A549 (cell line): ENCODE results near the gene ZNF860. TPM values are rescaled to one million over a fixed set of nuclear protein-coding genes. Genes with fewer than 3 reads are reported as not detected.
"Not testable (repeated sequence)": the region's sequence is repeated elsewhere in the genome, so short reads cannot be mapped to it uniquely, and the experiment has no call there.

Source experiments
- ATAC-seq, 2 experiments: fragments of 200-7000 bp in 1 of 2; fragments of >200 bp in 1 of 2; cut with Nextera tagmentation in 1 of 2; cut with Tn5 transposase in 1 of 2; 3 replicates each; pipeline versions ENCODE4 v1.8.0 to v1.9.1; 2018 to 2020; ENCODE audit warnings: mild to moderate bottlenecking in 1 of 2, moderate library complexity in 1 of 2
- CTCF ChIA-PET: fragments of 300-600 bp; sonication (Branson Sonifier 250); formaldehyde crosslinking; extraction: SDS; loops from one replicate; lab custom pipeline; 2021; ENCODE audit warnings: antibody characterized with exemption, inconsistent platforms; lab: Yijun Ruan, JAX
- POLR2A ChIA-PET: fragments of 350-600 bp; formaldehyde crosslinking; extraction: SDS; loops from one replicate; lab custom pipeline; 2021; ENCODE audit warnings: antibody characterized with exemption, inconsistent platforms; lab: Yijun Ruan, JAX
- DNase-seq, 2 experiments: peaks; one replicate each; pipeline versions ENCODE4 v3.0.0 to v3.0.0-alpha.2; 2011 to 2016; ENCODE audit warnings: low read depth in 1 of 2, low spot score in 1 of 2
- FAIRE-seq: peaks from 2 replicates; lab custom pipeline; 2011; peaks lifted over from hg19 to GRCh38; lab: Jason Lieb, UNC
- H3K27ac ChIP-seq, 2 experiments: fragments of >200 bp; sonication (Bioruptor Twin); formaldehyde crosslinking; 3 replicates each; pipeline ENCODE4 v1.5.1; 2016 to 2017
- H3K4me1 ChIP-seq: fragments of >200 bp; sonication (Bioruptor Twin); formaldehyde crosslinking; 3 replicates; pipeline ENCODE4 v1.6.1; 2016
- H3K4me2 ChIP-seq: fragments of >200 bp; sonication (Bioruptor Twin); formaldehyde crosslinking; 3 replicates; pipeline ENCODE4 v1.6.1; 2016
- H3K4me3 ChIP-seq: fragments of >200 bp; sonication (Bioruptor Twin); formaldehyde crosslinking; 3 replicates; pipeline ENCODE4 v1.5.1; 2016
- H3K9me3 ChIP-seq: fragments of >200 bp; sonication (Bioruptor Twin); formaldehyde crosslinking; 3 replicates; pipeline ENCODE4 v1.6.1; 2016
- ATOH8 ChIP-seq: fragments of 250-450 bp; sonication (Bioruptor Pico); IDR thresholded peaks from 2 replicates; pipeline ENCODE4 v1.5.0; 2020; ENCODE audit warnings: low read depth, mild to moderate bottlenecking, moderate library complexity
- CBX2 ChIP-seq: fragments of 200-600 bp; sonication (generic); IDR thresholded peaks from 2 replicates; pipeline ENCODE4 v1.6.1; 2016; ENCODE audit warnings: low read depth, mild to moderate bottlenecking, borderline replicate concordance
- CBX8 ChIP-seq: fragments of 200-600 bp; sonication (generic); IDR thresholded peaks from 2 replicates; pipeline ENCODE4 v1.6.1; 2016
- CEBPB ChIP-seq, 2 experiments: fragments of >200 bp in 1 of 2; sonication (Bioruptor Twin) in 1 of 2; formaldehyde crosslinking in 1 of 2; IDR thresholded peaks; 2 replicates each; pipeline ENCODE4 v1.6.1; 2012 to 2016
- CHD2 ChIP-seq: fragments of 150-350 bp; IDR thresholded peaks from 2 replicates; pipeline ENCODE4 v1.6.1; 2014; ENCODE audit warnings: low read length; ENCODE audit not compliant: partially characterized antibody
- CHD4 ChIP-seq: fragments of 200-600 bp; sonication (generic); IDR thresholded peaks from 2 replicates; pipeline ENCODE4 v1.6.1; 2016; ENCODE audit warnings: antibody characterized with exemption, mild to moderate bottlenecking, borderline replicate concordance
- EHMT2 ChIP-seq: fragments of 200-600 bp; sonication (generic); IDR thresholded peaks from 2 replicates; pipeline ENCODE4 v1.6.1; 2016; ENCODE audit warnings: antibody characterized with exemption, low read depth, mild to moderate bottlenecking, moderate library complexity
- EP300 ChIP-seq, 2 experiments: fragments of >200 bp; sonication (Bioruptor Twin); formaldehyde crosslinking; IDR thresholded peaks; 2 replicates in 1 of 2; 3 replicates in 1 of 2; pipeline ENCODE4 v1.6.1; 2016 to 2017
- ESRRA ChIP-seq: fragments of 150-350 bp; IDR thresholded peaks from 2 replicates; pipeline ENCODE4 v1.6.1; 2014; ENCODE audit warnings: mild to moderate bottlenecking, low read length, borderline replicate concordance
- HDAC2 ChIP-seq: fragments of 200-600 bp; sonication (generic); IDR thresholded peaks from 2 replicates; pipeline ENCODE4 v1.6.1; 2016
- HOXA7 ChIP-seq: fragments of 250-450 bp; sonication (Bioruptor Pico); IDR thresholded peaks from 2 replicates; pipeline ENCODE4 v1.5.0; 2020; ENCODE audit warnings: mild to moderate bottlenecking, moderate library complexity
- HOXB13 ChIP-seq: fragments of 250-450 bp; sonication (Bioruptor Pico); IDR thresholded peaks from 2 replicates; pipeline ENCODE4 v1.5.0; 2020; ENCODE audit warnings: low read depth, mild to moderate bottlenecking, moderate library complexity
- JUN ChIP-seq, 2 experiments: fragments of >200 bp; sonication (Bioruptor Twin); formaldehyde crosslinking; IDR thresholded peaks; 2 replicates in 1 of 2; 3 replicates in 1 of 2; pipeline ENCODE4 v1.6.1; 2016 to 2017
- JUNB ChIP-seq: fragments of >200 bp; sonication (Bioruptor Twin); formaldehyde crosslinking; IDR thresholded peaks from 2 replicates; pipeline ENCODE4 v1.6.1; 2016
- KDM5A ChIP-seq: fragments of 200-600 bp; sonication (generic); IDR thresholded peaks from 2 replicates; pipeline ENCODE4 v1.6.1; 2016; ENCODE audit warnings: antibody characterized with exemption, mild to moderate bottlenecking
- MAFK ChIP-seq: fragments of 450-650 bp; IDR thresholded peaks from 2 replicates; pipeline ENCODE4 v1.6.1; 2014; ENCODE audit not compliant: partially characterized antibody
- MYC ChIP-seq: IDR thresholded peaks from 2 replicates; pipeline ENCODE4 v1.6.1; 2012; ENCODE audit warnings: mild to moderate bottlenecking, inconsistent platforms, low read length, improper control_type of control experiment, borderline replicate concordance
- NFE2L2 ChIP-seq: fragments of 150-350 bp; conservative IDR thresholded peaks from 2 replicates; pipeline ENCODE4 v1.6.1; 2014; ENCODE audit warnings: low read length
- NR3C1 ChIP-seq: fragments of >200 bp; sonication (Bioruptor Twin); formaldehyde crosslinking; IDR thresholded peaks from 3 replicates; pipeline ENCODE4 v1.6.1; 2017
- PBX3 ChIP-seq: IDR thresholded peaks from 2 replicates; pipeline ENCODE4 v1.6.1; 2012
- PHF8 ChIP-seq: fragments of 200-600 bp; sonication (generic); IDR thresholded peaks from 2 replicates; pipeline ENCODE4 v1.6.1; 2016; ENCODE audit warnings: low read depth, mild to moderate bottlenecking, antibody characterized with exemption, moderate library complexity, borderline replicate concordance
- POLR2A ChIP-seq: IDR thresholded peaks from 2 replicates; pipeline ENCODE4 v1.6.1; 2012; ENCODE audit warnings: mild to moderate bottlenecking, low read length
- POLR2AphosphoS2 ChIP-seq: conservative IDR thresholded peaks from 2 replicates; pipeline ENCODE4 v1.6.1; 2012; ENCODE audit warnings: low read length, improper control_type of control experiment, inconsistent platforms
- RARB ChIP-seq: fragments of 250-450 bp; sonication (Bioruptor Pico); IDR thresholded peaks from 2 replicates; pipeline ENCODE4 v1.8.0; 2021; ENCODE audit warnings: mild to moderate bottlenecking, moderate library complexity
- RNF2 ChIP-seq: fragments of 200-600 bp; sonication (generic); IDR thresholded peaks from 2 replicates; pipeline ENCODE4 v1.6.1; 2016; ENCODE audit warnings: low read depth, mild to moderate bottlenecking, antibody characterized with exemption, moderate library complexity, borderline replicate concordance
- SMC3 ChIP-seq: fragments of >200 bp; sonication (Bioruptor Twin); formaldehyde crosslinking; IDR thresholded peaks from 3 replicates; pipeline ENCODE4 v1.6.1; 2018; ENCODE audit warnings: inconsistent platforms
- TFCP2L1 ChIP-seq: fragments of 250-450 bp; sonication (Bioruptor Pico); IDR thresholded peaks from 2 replicates; pipeline ENCODE4 v1.5.0; 2021; ENCODE audit warnings: mild to moderate bottlenecking
- ZFP36 ChIP-seq: fragments of 450-650 bp; IDR thresholded peaks from 2 replicates; pipeline ENCODE4 v1.6.1; 2014; ENCODE audit warnings: borderline replicate concordance; ENCODE audit not compliant: partially characterized antibody
- ZNF302 ChIP-seq: fragments of 250-450 bp; sonication (Bioruptor Pico); IDR thresholded peaks from 2 replicates; pipeline ENCODE4 v1.9.0; 2021; ENCODE audit warnings: inconsistent platforms, mild to moderate bottlenecking, moderate library complexity
- WGBS: methylation state at CpG from one replicate; pipeline ENCODE4 v1.1.6; 2017; ENCODE audit errors: missing lambda C conversion rate; 5-methylcytosine and 5-hydroxymethylcytosine counted together
- polyA plus RNA-seq, 4 experiments: library from polyadenylated mRNA; depleted of rRNA in 3 of 4; stranded (reverse); fragments of >200 nt; fragmentation: RNase III in 1 of 4; extraction: RNeasy Plus Mini Kit Qiagen cat#74134 plus additional on column Dnase treatment in 1 of 4; gene quantifications; 2 replicates in 3 of 4; 3 replicates in 1 of 4; pipeline ENCODE4 v1.2.3, GENCODE V29; 2011 to 2017

The ZNF860 gene
- polyA plus RNA-seq, 2 of the 4 experiments (the other 2 are of a cell fraction): 1.3 to 2.4 TPM

- H3K4me3 ChIP-seq: no peak overlapping the region
- ATAC-seq (no peak), FAIRE-seq (no peak), DNase-seq (no peak)
- POLR2A ChIA-PET: no interaction called here
- H3K9me3 ChIP-seq: peaks cover 12% of the 10 kb centered on the region
- no peaks in the 10 kb centered on the region for H3K4me1 ChIP-seq
- 37% methylated on average over 2 of the region's 2 CpGs for WGBS
- H3K27ac ChIP-seq: no peak overlapping the region
- no peak overlapping the region for H3K4me2 ChIP-seq
- CTCF ChIA-PET: interaction anchor here (1.5 kb wide), 1 partner anchor 10 kb away, joined by 4 read pairs; no protein-coding TSS in a partner anchor
- TF ChIP-seq CBX8 (no peak), EHMT2 (no peak), ZNF302 (CRISPR knock-in tag) (no peak), POLR2A (no peak), SMC3 (no peak), HOXA7 (CRISPR knock-in tag) (no peak), MAFK (no peak), RNF2 (no peak), POLR2AphosphoS2 (no peak), NFE2L2 (no peak), RARB (CRISPR knock-in tag) (no peak), ZFP36 (no peak), KDM5A (no peak), JUN (IDR thresholded peaks at IDR 0.05) (no peak), PHF8 (no peak), TFCP2L1 (CRISPR knock-in tag) (no peak), HOXB13 (no peak), PBX3 (no peak)
Measured at GRCh38 chr3:32009101-32009500, 27.6 kb downstream of the ZNF860 start.

- Histone ChIP-seq H3K9me3 (peaks cover 12% of the 10 kb centered on the region), H3K4me1 (no peaks in the 10 kb centered on the region), H3K4me2 (no peak overlapping the region), H3K4me3 (no peak overlapping the region), H3K27ac (no peak overlapping the region)
- CTCF ChIA-PET: interaction anchor here (0.6 to 1.5 kb wide), 2 partner anchors 9 to 25 kb away, joined by 4 to 5 read pairs; no protein-coding TSS in a partner anchor
- ATAC-seq (no peak), DNase-seq (no peak), FAIRE-seq (no peak)
- TF ChIP-seq CBX2 (no peak), JUN (IDR thresholded peaks at IDR 0.05) (no peak), ESRRA (no peak), EHMT2 (no peak), CHD2 (no peak), PHF8 (no peak), CEBPB (IDR thresholded peaks at IDR 0.05) (no peak), KDM5A (no peak), CBX8 (no peak), ZFP36 (no peak), NR3C1 (no peak), TFCP2L1 (CRISPR knock-in tag) (no peak), JUNB (no peak), CHD4 (no peak), HDAC2 (no peak), ATOH8 (CRISPR knock-in tag) (no peak), EP300 (IDR thresholded peaks at IDR 0.05) (no peak), MYC (no peak), POLR2AphosphoS2 (no peak)
- WGBS: 76% methylated on average over 2 of the region's 2 CpGs
- POLR2A ChIA-PET: no interaction called here
Measured at GRCh38 chr3:32009957-32010356, 28.4 kb downstream of the ZNF860 start.

- POLR2A ChIA-PET, DNase-seq, H3K4me1 ChIP-seq, FAIRE-seq, H3K27ac ChIP-seq, ATAC-seq, H3K4me2 ChIP-seq, H3K4me3 ChIP-seq: not testable (repeated sequence)
- CTCF ChIA-PET: interaction anchor here (1.5 kb wide), 1 partner anchor 9 kb away, joined by 4 read pairs; no protein-coding TSS in a partner anchor
- 35% methylated on average over 3 of the region's 7 CpGs for WGBS
- peaks cover 12% of the 10 kb centered on the region for H3K9me3 ChIP-seq
Measured at GRCh38 chr3:32010699-32011098, 29.1 kb downstream of the ZNF860 start.

- ATAC-seq, DNase-seq, H3K4me3 ChIP-seq, CTCF ChIA-PET, FAIRE-seq, H3K27ac ChIP-seq, H3K4me2 ChIP-seq, POLR2A ChIA-PET, H3K9me3 ChIP-seq: not testable (repeated sequence)
- peaks cover 11% of the 10 kb centered on the region; the same call in 2 of the 3 replicates for H3K4me1 ChIP-seq
- 47% methylated on average over 3 of the region's 3 CpGs for whole genome bisulfite sequencing
Measured at GRCh38 chr3:32015638-32016037, 34.1 kb downstream of the ZNF860 start.
